Activated CD8-positive, alpha-beta T cell treated with anti-CD3 and anti-CD28 coated beads for 36 hours (primary cell): Measurements from ENCODE around the gene MTREX. TPM values are rescaled to one million over a fixed set of nuclear protein-coding genes. Genes with fewer than 3 reads are reported as not detected.

Source experiments
- ATAC-seq: fragments of 200-7000 bp; cut with Tn5 transposase; one replicate; pipeline ENCODE4 v1.10.0; 2021; ENCODE audit warnings: mild to moderate bottlenecking, moderate library complexity
- CTCF ChIA-PET: fragments of 350-600 bp; sonication (Branson Sonifier 250); formaldehyde crosslinking; loops from one replicate; lab custom pipeline; 2021; ENCODE audit warnings: antibody characterized with exemption; lab: Charles Lee
- POLR2A ChIA-PET: fragments of 350-600 bp; sonication (Branson Sonifier 250); formaldehyde crosslinking; loops from one replicate; lab custom pipeline; 2021; ENCODE audit warnings: antibody characterized with exemption; lab: Charles Lee
- DNase-seq: peaks from one replicate; pipeline ENCODE4 v3.0.0-alpha.2; 2020
- H3K27ac Mint-ChIP-seq: one replicate; pipeline ENCODE4 v1.8.0; 2021; ENCODE audit warnings: mild to moderate bottlenecking, mixed read lengths
- H3K27me3 Mint-ChIP-seq: one replicate; pipeline ENCODE4 v1.8.0; 2021; ENCODE audit warnings: mixed read lengths
- H3K36me3 Mint-ChIP-seq: one replicate; pipeline ENCODE4 v1.8.0; 2021; ENCODE audit warnings: low read depth, mixed read lengths
- H3K4me1 Mint-ChIP-seq: one replicate; pipeline ENCODE4 v1.8.0; 2021; ENCODE audit warnings: low read depth, mixed read lengths
- H3K4me3 Mint-ChIP-seq: one replicate; pipeline ENCODE4 v1.8.0; 2021; ENCODE audit warnings: mild to moderate bottlenecking, moderate library complexity, mixed read lengths
- H3K9me3 Mint-ChIP-seq: one replicate; pipeline ENCODE4 v1.8.0; 2021; ENCODE audit warnings: mixed read lengths
- intact Hi-C: fragments of 100-400 bp; cut with micrococcal nuclease; formaldehyde crosslinking; loops from one replicate; pipeline ENCODE4 v1.10.0; 2022
- total RNA-seq, 2 experiments: library from RNA; stranded (reverse); gene quantifications; one replicate each; pipeline ENCODE4 v1.2.3, GENCODE V29; 2021
- TF ChIP-seq, protein P1 (sequence below): fragments of 200-600 bp; IDR thresholded peaks from one replicate; pipeline ENCODE4 v1.8.0; 2022; ENCODE audit warnings: antibody characterized with exemption, mild to moderate bottlenecking

Gene MTREX
- total RNA-seq, 2 experiments from 2014 or later: 88.9 to 93.4 TPM

DNA sequence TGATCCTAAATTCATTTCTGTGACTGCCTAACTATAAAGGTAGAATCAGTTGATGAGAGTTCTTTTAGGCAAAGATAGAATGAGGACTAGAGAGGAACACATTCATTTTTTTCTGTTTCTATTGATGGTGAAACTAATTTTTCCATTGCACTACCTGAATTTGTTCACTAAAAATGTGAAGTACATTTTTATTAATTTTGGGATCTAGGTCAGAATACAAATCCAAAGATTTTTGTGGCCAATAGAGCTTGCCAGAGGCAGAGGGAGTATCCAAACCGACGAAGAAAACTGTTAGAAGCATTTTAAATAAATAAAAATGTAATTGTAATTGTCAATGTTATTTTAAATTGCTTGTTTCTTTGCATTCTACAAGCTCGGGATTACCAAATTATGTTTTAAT is 78.1 kb downstream of the MTREX start:
- TF ChIP-seq, protein P1, sequence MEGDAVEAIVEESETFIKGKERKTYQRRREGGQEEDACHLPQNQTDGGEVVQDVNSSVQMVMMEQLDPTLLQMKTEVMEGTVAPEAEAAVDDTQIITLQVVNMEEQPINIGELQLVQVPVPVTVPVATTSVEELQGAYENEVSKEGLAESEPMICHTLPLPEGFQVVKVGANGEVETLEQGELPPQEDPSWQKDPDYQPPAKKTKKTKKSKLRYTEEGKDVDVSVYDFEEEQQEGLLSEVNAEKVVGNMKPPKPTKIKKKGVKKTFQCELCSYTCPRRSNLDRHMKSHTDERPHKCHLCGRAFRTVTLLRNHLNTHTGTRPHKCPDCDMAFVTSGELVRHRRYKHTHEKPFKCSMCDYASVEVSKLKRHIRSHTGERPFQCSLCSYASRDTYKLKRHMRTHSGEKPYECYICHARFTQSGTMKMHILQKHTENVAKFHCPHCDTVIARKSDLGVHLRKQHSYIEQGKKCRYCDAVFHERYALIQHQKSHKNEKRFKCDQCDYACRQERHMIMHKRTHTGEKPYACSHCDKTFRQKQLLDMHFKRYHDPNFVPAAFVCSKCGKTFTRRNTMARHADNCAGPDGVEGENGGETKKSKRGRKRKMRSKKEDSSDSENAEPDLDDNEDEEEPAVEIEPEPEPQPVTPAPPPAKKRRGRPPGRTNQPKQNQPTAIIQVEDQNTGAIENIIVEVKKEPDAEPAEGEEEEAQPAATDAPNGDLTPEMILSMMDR: no peak
- ATAC-seq (no peak), DNase-seq (no peak)
- H3K9me3 Mint-ChIP-seq: peaks cover 7% of the 10 kb centered on the region
- no peaks in the 10 kb centered on the region for H3K27me3 Mint-ChIP-seq
- ChIA-PET CTCF (interaction anchor here (1.1 to 1.5 kb wide), 3 partner anchors 42 to 306 kb away, joined by 3 to 7 read pairs (median 4); no protein-coding TSS in a partner anchor), POLR2A (interaction anchor here (1.1 kb wide), 1 partner anchor 148 kb away, joined by 3 read pairs; no protein-coding TSS in a partner anchor)
- H3K4me1 Mint-ChIP-seq: peaks cover 21% of the 10 kb centered on the region
- peaks cover 69% of the 10 kb centered on the region for H3K36me3 Mint-ChIP-seq
- no peak overlapping the region for H3K4me3 Mint-ChIP-seq
- no peak overlapping the region for H3K27ac Mint-ChIP-seq
- intact Hi-C loops: no loop called here

DNA sequence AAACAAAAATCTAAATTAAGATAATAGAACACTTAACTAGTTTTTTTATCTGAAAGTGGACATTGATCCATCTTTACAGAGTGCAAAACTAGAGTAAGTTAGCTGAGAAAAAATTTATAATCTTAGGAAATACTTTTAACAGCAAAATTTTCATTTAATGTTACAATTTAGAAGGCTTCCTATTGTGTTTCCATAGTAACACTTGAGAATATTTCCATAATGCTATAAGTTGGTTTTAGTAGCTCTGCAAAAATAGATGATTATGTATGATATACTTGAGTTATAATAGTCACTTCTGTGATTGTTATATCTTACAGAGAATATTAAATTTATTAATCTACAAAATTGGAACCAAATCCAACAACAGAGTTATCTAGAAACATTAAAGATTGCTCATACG is 78.6 kb downstream of the MTREX start:
- Mint-ChIP-seq H3K4me3 (no peak overlapping the region), H3K36me3 (peaks cover 69% of the 10 kb centered on the region), H3K9me3 (peaks cover 5% of the 10 kb centered on the region), H3K27ac (no peak overlapping the region), H3K4me1 (peaks cover 21% of the 10 kb centered on the region), H3K27me3 (no peaks in the 10 kb centered on the region)
- TF ChIP-seq, protein P1: no peak
- DNase-seq: no peak
- POLR2A ChIA-PET: interaction anchor here (1.1 kb wide), 1 partner anchor 147 kb away, joined by 3 read pairs; no protein-coding TSS in a partner anchor
- intact Hi-C loops: no loop called here
- no peak for ATAC-seq
- CTCF ChIA-PET: interaction anchor here (1.2 to 1.5 kb wide), 2 partner anchors 61 to 305 kb away, joined by 4 to 7 read pairs; no protein-coding TSS in a partner anchor

DNA sequence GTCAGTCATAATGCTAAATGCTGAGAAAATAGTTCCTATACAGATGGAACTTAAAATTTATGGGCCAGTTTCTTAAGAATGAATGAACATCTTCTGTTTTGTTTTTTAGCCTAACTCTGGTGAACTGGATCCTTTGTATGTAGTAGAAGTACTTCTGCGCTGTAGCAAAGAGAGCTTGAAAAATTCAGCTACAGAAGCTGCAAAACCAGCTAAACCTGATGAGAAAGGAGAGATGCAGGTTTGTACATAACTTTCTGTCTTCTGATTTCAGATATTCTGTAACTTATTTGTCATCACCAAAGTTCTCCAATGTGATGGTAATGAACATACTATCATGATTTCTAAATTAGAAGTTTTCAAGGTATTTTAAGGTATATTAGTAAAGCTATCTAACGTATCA is 80.1 kb downstream of the MTREX start:
- H3K36me3 Mint-ChIP-seq: peaks cover 72% of the 10 kb centered on the region
- intact Hi-C loops: no loop called here

GRCh38 chr5:55391707-55392106 is 83.9 kb downstream of the MTREX start:
- H3K27me3 Mint-ChIP-seq: no peaks in the 10 kb centered on the region
- no peak overlapping the region for H3K27ac Mint-ChIP-seq
- H3K9me3 Mint-ChIP-seq: peaks cover 2% of the 10 kb centered on the region
- TF ChIP-seq, protein P1: no peak
- POLR2A ChIA-PET: no interaction called here
- DNase-seq: no peak
- peaks cover 60% of the 10 kb centered on the region for H3K36me3 Mint-ChIP-seq
- no peak overlapping the region for H3K4me3 Mint-ChIP-seq
- ATAC-seq: no peak
- intact Hi-C loops: no loop called here
- CTCF ChIA-PET: no interaction called here
- H3K4me1 Mint-ChIP-seq: no peaks in the 10 kb centered on the region

More for the DNA sequence above, 80.1 kb downstream of the MTREX start:
- TF ChIP-seq, protein P1: no peak
- peaks cover 7% of the 10 kb centered on the region for H3K9me3 Mint-ChIP-seq
- peaks cover 21% of the 10 kb centered on the region for H3K4me1 Mint-ChIP-seq
- no peak for DNase-seq
- CTCF ChIA-PET: no interaction called here
- H3K27me3 Mint-ChIP-seq: no peaks in the 10 kb centered on the region
- no peak overlapping the region for H3K4me3 Mint-ChIP-seq
- POLR2A ChIA-PET: no interaction called here
- ATAC-seq: no peak
- no peak overlapping the region for H3K27ac Mint-ChIP-seq

GRCh38 chr5:55392669-55393068 is 84.9 kb downstream of the MTREX start:
- Mint-ChIP-seq H3K27ac (no peak overlapping the region), H3K4me3 (no peak overlapping the region), H3K36me3 (peaks cover 60% of the 10 kb centered on the region), H3K9me3 (peaks cover 2% of the 10 kb centered on the region), H3K27me3 (no peaks in the 10 kb centered on the region), H3K4me1 (no peaks in the 10 kb centered on the region)
- intact Hi-C loops: no loop called here
- no peak for DNase-seq
- ChIA-PET POLR2A (no interaction called here), CTCF (interaction anchor here (1.4 kb wide), 1 partner anchor 10 kb away, joined by 3 read pairs; no protein-coding TSS in a partner anchor)
- ATAC-seq: no peak
- TF ChIP-seq, protein P1: no peak
